Activated T-cell treated with anti-CD3 and anti-CD28 coated beads for 24 hours (primary cell): Measurements from ENCODE around the gene USP21.

Source experiments
- DNase-seq: peaks from one replicate; pipeline ENCODE4 v3.0.0-alpha.2; 2020; ENCODE audit warnings: low read depth

The USP21 gene

DNA sequence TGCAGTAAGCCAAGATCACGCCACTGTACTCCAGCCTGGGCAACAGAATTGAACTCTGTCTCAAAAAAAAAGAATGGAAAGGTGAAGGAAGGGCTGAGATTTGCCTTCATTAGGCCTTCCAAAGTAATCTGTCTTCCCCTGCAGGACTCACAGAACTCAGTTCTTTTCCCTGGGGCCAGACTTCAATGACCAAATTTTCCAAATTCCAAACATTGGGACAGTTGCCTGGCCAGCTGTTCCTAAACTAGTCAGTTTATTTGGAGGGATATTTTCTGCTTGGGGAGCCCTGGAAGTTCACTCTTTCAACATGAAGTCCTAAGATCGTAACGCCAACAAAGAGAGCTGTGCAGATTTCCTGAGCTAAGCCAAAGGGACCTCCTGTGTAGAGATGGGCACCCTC lies 21.4 kb upstream of the USP21 start:
- no peak for DNase-seq

DNA sequence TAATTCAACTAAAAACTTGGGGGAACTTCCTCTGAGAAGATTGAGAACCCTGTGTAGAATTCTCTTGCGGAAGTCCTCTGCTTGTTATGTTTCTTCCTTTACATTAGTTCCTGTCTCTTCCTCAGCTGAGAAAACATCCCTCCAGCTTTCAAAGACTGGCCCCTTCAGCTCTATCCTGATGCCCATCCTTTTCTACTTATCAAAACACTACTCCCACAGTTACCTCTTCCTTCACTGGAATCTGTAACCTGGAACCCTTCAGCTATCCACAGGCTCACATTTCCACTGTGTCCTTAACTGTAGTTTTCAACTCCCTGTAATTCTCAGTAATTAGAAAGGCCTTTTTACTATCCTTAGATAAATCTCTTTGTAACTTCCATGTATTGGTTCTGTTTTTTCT lies 20.9 kb upstream of the USP21 start:
- no peak for DNase-seq

DNA sequence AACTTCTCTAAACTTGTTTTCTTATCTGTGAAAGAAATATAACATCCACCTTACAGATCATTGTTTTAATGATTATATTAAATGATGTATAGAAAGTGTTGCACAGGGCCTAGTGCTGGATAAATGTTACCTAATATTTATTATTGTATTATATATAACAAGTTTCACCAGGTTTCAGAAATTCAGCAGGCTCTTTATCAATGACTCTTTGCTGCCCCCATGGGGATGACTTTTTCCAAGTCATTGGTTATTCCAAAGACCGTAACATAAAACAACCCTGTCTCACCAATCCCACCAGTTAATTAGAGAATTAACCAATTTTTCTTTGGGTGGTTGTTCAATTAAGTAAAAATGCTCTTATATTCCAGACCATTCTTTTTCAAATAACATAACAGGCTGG lies 19.5 kb upstream of the USP21 start:
- no peak for DNase-seq

DNA sequence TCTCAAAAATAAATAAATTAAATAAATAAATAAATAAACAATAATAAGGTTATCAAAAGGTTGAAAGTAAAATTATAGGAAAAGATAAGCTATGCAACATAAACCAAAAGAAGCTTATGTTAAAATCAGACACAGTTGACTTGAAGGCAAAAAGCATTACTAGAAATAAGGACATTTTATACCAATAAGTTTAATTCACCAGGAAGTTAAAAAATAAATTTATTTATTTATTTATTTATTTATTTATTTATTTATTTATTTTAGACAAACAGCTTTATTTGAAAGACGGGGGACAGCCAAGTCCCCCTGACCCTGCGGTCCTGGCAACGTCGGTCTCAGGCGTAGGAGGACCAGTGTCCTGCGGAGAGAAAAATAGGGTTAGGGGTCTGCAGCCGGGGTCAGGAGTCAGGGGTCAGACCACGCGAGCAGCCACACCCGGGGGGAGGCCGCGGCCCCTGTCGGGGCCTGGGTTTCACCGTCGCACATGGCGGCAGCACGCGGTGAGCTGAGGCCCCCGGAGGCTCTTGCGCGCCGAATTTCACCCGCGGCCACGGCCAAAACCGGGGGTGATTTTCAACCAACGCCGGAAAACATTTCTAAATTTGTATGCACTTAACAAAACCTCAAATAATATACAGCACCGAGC lies 18.4 kb upstream of the USP21 start:
- DNase-seq: no peak

DNA sequence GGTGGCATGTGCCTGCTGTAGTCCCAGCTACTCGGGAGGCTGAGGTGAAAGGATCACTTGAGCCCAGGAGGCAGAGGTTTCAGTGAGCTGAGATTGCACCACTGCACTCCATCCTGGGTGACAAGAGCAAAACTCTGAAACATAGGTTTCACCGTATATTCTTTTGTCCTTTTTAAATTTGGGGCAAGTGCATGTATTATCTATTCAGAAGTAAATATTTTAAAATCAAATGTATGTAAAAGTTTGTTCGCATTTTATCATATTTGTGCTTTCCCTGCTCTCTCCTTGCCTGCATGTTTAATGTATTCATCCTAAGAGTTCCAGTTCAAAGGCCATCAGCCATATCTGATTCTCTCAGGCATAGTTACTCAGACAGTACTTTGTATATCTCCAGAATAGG lies 13.5 kb upstream of the USP21 start:
- DNase-seq: no peak

DNA sequence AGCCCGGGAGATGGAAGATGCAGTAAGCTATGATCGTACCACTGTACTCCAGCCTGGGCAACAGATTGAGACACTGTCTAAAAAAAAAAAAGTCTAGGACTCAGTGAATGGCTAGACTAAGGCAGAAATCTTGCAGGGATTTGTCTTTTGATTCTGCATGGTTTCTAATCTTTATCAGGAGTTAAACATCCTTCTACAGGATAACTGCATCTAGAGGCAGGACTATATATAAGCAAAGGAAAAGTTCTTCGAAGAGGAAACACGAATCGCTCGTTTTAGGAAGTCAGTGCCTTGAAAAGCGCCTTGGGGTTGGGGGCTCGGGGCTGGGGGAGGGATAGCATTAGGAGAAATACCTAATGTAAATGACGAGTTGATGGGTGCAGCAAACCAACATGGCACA lies 6.1 kb upstream of the USP21 start:
- no peak for DNase-seq

DNA sequence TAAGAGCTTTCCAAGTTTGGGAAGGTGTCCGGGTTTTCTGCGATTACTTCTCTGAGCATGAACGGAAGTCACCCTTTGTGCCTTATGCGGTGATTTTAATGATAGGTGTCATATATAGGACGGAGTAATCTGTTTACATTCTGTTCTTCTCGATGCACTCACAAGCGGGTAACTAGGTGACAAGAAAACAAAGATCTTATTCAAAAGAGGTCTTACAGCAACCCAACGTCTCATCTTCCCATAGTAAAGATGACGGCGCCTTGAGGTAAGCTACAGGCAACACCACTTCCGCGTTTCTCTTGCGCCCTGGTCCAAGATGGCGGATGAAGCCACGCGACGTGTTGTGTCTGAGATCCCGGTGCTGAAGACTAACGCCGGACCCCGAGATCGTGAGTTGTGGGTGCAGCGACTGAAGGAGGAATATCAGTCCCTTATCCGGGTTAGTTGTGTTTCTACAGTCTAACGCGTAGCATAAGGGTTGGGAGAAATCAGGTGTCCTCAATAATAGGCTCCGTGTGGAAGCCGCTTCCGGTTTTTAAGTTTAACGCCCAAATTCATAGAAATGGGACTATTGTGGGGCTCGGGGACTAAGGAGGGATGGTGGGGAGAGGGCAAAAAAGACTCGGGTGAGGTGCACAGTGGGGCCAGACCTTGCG lies 5.5 kb upstream of the USP21 start, which contains the start of gene UFC1:
TSS of gene UFC1 (plus strand) at position 297 of the 656 bp plus-strand sequence. CDS start at position 317, 20 bp downstream.
- peak; percentile 71 for DNase-seq

DNA sequence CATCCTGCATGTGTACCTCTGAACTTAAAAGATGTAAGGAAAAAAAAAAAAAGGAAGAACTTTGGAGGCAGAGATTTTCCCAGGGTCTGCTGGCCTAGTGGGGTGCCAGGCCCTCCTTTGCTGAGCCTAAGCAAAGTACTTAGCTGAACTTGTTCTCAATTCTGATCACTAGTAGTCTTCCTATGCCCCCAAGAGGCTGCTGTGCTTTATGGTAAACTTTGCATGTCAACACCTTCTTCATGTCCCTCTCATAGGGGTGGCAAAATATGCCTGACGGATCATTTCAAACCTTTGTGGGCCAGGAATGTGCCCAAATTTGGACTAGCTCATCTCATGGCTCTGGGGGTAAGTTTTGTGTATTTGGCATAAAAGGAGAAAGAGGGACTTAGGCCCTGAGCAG lies 1.4 kb upstream of the USP21 start:
- no peak for DNase-seq

DNA sequence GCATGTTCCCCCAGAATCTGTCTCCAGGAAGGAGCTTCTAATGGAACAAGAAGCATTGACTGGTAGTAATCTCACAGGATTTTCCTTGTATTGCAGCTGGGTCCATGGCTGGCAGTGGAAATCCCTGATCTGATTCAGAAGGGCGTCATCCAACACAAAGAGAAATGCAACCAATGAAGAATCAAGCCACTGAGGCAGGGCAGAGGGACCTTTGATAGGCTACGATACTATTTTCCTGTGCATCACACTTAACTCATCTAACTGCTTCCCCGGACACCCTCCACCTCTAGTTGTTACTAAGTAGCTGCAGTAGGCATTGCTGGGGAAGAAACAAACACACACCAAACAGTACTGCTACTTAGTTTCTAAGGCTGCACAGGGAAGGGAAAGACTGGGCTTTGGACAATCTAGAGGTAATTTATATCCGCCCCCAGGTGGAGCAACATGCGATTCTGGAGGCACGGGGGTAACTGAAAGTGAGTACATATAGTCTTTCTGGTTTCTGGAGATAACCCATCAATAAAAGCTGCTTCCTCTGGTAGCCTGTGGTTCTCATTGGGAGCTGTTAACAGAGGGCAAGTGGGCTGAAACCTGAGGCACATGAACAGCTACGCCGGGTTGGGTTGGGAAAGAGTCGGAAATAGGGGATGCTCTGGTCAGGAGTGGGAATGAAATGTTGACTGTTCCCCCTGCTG lies 837 bp upstream of the USP21 start:
- no peak for DNase-seq

DNA sequence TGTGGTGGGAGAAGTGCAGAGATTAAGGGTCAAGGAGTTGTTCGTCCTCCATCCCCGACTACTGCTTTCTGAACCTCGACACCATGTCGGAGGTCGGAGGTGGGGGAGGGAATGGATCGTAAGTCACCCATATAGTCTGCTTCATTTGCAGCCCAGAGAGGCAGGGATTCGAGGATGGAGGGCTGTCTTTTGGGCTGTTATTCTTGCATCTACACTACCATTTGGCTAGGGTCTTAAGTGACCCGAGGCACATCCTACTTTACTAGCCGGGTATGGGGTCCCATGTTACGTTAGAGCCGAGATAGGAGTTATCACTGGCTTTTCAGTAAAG lies 578 bp downstream of the USP21 start:
- no peak for DNase-seq

DNA sequence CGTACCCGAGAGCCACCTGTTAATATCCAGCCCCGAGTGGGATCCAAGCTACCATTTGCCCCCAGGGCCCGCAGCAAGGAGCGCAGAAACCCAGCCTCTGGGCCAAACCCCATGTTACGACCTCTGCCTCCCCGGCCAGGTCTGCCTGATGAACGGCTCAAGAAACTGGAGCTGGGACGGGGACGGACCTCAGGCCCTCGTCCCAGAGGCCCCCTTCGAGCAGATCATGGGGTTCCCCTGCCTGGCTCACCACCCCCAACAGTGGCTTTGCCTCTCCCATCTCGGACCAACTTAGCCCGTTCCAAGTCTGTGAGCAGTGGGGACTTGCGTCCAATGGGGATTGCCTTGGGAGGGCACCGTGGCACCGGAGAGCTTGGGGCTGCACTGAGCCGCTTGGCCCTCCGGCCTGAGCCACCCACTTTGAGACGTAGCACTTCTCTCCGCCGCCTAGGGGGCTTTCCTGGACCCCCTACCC lies 1.4 kb downstream of the USP21 start:
- DNase-seq: no peak

DNA sequence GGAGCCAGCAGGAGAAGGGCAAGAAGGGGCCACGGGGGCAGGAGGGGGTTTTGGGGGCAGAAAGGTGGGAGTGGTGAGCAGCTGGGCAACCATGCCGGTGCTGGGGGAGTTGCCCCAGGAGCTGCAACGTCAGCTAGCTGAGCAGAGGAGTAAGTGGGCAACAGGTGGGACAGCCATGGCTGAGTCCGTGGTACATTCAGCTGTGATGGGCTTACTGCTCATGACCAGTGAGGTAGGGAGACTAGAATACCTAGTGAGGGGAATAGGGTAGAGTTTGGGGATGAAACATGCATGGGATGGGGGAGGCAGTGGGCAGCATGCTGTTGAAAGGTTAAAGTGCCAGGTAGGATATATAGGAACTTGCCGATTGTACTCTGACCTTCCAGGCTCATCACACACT lies 2.4 kb downstream of the USP21 start:
- no peak for DNase-seq

DNA sequence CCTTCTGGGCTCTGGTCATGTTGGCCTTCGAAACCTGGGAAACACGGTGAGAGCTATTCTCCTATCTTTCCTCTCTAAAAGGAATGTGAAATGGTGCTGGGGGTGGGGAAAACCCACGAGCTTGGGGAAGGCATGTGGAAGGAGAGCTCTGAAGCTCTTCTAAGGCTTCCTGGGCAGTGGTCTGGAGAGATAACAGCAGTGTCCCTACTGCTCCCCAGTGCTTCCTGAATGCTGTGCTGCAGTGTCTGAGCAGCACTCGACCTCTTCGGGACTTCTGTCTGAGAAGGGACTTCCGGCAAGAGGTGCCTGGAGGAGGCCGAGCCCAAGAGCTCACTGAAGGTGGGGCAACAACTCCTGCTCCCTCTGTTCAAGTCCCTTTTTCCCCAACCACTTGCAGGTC lies 2.8 kb downstream of the USP21 start:
- no peak for DNase-seq

DNA sequence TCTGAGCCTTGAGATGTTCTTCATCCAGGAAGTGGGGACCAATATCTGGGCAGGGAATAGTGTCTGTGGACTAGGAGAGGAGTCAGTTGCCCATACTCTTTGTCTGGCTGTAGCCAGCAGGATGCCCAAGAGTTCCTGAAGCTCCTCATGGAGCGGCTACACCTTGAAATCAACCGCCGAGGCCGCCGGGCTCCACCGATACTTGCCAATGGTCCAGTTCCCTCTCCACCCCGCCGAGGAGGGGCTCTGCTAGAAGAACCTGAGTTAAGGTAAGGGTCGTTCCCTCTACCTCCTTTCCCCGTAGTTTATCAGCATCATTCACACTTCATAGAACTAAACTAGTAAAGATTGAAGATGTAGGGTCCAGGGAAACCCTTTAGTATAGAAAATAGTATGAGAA lies 3.5 kb downstream of the USP21 start:
- DNase-seq: no peak

DNA sequence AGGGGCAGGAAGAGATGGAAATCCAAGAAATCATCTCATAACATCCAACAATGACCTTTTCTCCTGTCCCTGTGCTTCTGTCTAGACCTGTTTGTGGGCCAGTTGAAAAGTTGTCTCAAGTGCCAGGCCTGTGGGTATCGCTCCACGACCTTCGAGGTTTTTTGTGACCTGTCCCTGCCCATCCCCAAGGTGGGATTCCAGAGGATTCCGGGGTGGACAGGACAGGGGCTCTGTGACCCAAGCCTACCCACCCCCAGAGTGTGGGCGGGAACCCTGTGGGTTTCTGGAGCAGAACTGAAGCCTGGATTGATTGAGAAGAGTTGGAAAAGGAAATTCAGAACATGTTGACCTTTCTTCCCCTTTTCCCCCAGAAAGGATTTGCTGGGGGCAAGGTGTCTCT lies 4.5 kb downstream of the USP21 start:
- DNase-seq: no peak

DNA sequence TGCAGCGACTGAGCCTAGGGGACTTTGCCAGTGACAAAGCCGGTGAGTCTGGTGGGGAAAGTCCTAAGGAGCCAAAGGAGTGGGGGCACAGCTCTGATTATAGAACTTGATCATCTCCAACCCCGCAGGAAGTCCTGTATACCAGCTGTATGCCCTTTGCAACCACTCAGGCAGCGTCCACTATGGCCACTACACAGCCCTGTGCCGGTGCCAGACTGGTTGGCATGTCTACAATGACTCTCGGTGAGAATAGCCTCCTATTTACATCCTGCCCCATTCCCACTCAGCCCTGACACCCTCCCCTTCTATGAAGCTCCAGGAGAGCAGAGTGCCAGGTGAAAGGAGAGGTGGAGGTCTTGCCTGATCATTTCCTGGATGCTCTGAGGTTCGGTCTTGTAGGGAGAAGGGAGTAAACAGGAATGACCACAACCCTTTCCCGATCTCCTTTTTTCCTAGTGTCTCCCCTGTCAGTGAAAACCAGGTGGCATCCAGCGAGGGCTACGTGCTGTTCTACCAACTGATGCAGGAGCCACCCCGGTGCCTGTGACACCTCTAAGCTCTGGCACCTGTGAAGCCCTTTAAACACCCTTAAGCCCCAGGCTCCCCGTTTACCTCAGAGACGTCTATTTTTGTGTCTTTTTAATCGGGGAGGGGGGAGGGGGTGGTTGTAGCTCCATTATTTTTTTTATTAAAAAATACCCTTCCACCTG lies 5.8 kb downstream of the USP21 start:
- no peak for DNase-seq

DNA sequence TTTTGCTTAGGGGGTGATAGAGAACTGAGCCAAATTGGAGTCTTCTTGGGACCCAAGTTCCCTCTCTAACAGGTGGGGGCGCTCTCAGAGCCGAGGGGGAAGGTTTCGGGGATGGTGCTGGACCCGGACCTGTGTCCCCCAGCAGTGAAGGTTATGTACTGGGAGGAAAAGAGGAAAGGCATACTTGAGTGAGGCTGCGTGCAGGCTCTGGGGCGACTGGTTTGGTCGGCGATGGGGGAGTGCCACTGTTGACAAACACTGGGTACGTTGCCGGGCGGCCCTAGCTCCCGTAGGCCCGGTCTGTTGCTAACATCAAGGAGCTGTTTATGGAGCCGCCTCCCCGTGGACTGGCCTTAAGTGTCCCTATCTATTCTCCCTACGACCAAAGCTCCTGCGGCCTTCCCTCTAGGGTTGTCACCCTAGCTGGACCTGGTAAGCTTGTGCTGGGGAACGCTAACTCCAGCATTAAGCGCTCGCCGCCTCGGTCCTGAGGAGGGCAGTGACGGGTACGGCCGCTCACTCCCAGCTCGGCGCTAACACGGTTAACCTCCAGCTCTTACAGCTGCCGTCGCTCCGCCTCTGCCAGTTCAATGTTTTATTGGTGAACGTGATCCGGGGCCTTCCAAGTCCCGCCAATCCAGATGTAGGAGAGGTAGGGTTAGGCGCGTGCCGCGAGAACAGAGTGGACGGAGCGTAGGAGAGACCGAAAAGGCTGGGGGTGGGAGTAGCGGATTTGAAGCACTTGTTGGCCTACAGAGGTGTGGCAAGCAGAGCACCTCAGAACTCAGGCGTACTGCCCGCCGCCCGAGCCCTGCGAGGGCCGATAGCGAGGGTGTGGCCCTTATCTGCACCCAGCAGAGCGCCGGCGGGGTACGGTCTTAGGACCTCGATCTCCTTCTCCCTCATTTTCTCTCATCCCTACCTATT lies 6.7 kb downstream of the USP21 start, which contains the start of gene PPOX:
TSS of gene PPOX (plus strand) at position 685 of the 927 bp plus-strand sequence. CDS start 422 bp downstream, outside the sequence.
- DNase-seq: peak; percentile 89

DNA sequence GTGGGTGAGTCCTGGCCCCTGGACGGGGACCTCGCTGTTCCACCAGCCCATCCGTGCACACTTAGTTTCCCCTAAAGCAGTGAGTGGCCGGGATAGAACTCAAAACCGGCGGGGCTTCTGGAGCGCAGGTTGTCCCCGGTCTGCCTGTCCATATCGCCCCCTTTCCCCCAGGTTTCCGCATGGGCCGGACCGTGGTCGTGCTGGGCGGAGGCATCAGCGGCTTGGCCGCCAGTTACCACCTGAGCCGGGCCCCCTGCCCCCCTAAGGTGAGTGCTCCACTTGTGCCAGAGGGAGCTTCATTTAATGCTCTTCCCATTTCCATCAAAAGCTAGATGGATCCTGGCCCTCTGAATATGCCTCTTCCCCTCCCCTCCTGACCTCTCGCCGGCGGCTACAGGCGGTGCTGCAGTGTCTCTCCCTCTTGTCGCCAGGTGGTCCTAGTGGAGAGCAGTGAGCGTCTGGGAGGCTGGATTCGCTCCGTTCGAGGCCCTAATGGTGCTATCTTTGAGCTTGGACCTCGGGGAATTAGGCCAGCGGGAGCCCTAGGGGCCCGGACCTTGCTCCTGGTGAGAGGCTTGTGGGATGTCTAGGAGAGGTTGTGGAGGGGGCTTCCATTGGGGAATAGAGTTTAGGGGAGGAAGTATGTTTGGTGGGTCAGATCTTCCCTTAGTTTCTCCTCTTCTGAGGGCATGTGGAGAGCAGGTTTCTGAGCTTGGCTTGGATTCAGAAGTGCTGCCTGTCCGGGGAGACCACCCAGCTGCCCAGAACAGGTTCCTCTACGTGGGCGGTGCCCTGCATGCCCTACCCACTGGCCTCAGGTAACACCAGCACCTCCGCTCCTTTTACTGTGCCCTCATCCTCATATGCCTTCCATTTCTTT lies 7.6 kb downstream of the USP21 start:
- DNase-seq: no peak

DNA sequence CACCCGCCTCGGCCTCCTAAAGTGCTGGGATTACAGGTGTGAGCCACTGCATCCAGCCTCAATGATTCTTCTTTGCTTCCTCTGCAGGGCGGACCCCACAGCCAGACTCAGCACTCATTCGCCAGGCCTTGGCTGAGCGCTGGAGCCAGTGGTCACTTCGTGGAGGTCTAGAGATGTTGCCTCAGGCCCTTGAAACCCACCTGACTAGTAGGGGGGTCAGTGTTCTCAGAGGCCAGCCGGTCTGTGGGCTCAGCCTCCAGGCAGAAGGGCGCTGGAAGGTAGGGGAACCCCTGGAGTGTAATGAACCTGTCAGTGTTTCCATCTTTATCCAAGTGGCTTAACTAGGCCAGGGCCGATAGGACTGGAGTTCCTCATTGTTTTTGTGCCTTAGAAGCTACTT lies 9.6 kb downstream of the USP21 start:
- no peak for DNase-seq

DNA sequence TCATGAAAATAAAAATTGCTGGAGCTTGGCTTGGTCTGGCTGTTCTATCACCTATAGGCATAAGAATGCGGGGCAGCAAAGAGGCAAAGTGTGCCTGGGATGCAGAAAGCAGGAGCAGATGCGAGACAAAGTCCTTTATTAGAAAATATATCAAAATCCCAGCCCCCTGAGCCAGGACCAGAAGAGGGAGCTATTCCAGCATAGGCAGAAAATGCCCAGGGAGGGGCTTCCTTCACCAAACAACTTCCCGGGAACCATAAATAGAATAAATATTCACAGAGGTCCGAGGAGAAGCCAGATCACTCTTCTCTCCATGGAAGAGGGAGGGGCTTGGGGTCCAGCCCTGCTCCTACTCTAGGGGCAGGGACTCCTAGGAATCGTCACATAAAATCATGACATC lies 11.9 kb downstream of the USP21 start:
- DNase-seq: no peak

DNA sequence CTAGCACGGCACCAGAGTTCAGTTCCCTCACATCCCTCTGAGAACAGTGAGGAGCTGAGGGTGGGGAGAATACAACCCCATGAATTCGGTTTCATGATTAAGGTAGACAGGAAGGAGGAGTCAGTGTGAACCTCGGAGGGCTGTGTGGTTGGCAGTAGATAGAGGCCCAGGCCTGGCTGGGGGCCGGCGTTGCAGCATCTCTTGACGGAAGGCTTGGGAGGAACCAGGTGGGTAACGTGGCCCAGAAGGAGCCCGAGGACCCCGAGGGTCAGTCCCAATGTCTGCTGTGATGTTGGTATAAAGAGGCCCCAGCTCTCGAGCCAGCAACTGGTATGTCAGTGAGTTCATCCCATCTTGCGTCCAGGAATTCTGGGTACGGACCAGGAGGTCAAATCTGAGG lies 12.4 kb downstream of the USP21 start:
- DNase-seq: no peak
